Right renal pelvis (tissue), 4 donors: ENCODE results near the gene AUTS2. TPM values are rescaled to one million over a fixed set of nuclear protein-coding genes. Genes with fewer than 3 reads are reported as not detected.

ENCODE experiments used
- DNase-seq, 4 donors: peaks; one replicate each; pipeline ENCODE4 v3.0.0-alpha.2; 2013; ENCODE audit warnings: low read depth in 4 of 4, low spot score in 3 of 4, missing footprints in 1 of 4
- polyA plus RNA-seq, 4 donors: library from polyadenylated mRNA; unstranded; fragments of 120-200 nt; gene quantifications; one replicate each; pipeline ENCODE4 v1.2.1, GENCODE V29; 2013; ENCODE audit not compliant: insufficient read length in 4 of 4

AUTS2 gene
- polyA plus RNA-seq, 4 donors, result 67.5 to 85.6 (median 76.0) TPM

DNA sequence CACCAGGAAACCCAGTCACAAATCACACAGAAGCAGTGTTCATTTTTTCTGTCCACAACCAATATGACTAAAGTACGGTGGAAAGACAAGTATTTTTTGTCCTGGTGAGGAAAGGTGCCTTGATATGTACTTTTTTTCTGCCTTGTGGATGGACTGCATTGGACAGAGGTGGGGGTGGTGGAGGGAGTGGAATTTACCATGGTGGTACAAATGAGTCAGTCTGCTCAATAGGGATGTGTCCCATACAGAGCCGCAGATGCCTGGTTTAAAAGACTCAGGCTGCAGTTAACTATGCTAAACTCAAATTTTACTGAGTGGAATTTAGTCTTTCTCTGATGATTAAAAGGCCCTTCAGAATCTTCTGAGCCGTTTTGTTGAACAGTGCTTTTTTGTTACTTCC is 859.2 kb downstream of the AUTS2 start:
- no peak for DNase-seq

GRCh38 chr7:70457883-70458680 is 859.8 kb downstream of the AUTS2 start:
- no peak for DNase-seq

DNA sequence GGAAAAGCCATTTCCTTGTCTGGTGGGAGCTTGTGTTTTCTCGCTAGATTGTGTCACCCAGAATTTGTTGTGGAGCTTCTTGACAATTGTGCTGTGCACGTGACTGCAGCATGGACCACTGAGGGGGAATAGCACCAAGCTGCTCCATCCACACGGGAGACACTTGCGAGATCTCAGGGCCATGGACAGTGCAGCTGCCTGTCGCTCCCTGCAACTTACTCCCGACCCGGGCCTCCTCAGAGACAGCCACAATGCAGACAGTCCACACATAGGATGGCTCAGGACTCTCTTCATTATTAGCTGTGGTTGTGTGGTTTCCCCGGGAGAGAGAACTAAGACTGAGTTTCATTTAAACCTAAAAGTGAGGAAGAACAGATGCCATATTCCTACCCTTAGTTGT is 860.5 kb downstream of the AUTS2 start:
- no peak for DNase-seq

DNA sequence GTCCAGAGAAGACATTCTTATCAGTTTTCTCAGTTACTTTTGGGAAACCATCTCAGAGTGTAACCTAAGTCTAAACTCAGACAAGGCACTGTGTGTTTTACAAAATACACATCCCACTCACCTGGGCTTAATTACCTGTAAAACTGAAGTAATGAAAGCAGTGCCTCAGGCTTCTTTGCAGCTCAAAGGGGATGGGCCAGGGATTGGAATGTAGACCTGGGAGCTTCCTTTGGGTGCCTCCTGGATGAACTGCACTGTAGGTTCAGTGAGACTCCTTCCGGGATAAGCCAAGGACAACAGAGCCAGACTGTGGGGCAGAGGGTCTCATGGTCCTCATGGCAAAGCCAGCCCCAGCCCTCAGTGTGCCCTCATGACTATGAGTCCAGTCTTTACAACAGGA is 861.3 kb downstream of the AUTS2 start:
- no peak for DNase-seq

GRCh38 chr7:70460071-70460470 is 861.8 kb downstream of the AUTS2 start:
- DNase-seq, result no peak

DNA sequence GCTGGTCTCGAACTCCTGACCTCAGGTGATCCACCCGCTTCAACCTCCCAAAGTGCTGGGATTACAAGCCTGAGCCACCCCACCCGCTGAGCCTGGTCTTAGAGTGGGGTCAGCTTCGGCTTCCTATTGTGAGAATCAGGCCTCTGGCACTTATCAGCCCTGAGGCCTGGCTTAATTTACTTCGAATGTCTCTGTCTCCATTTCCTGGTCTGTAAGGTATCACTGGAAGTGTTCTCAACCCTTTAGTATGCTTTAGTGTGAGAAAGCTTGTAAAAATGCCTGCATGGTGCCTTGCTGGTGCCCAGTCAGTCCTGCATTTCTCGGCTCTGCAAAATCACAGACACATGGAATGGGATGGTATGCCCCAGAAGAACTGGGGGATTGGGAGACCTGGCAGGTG is 862.3 kb downstream of the AUTS2 start:
- DNase-seq, result no peak

DNA sequence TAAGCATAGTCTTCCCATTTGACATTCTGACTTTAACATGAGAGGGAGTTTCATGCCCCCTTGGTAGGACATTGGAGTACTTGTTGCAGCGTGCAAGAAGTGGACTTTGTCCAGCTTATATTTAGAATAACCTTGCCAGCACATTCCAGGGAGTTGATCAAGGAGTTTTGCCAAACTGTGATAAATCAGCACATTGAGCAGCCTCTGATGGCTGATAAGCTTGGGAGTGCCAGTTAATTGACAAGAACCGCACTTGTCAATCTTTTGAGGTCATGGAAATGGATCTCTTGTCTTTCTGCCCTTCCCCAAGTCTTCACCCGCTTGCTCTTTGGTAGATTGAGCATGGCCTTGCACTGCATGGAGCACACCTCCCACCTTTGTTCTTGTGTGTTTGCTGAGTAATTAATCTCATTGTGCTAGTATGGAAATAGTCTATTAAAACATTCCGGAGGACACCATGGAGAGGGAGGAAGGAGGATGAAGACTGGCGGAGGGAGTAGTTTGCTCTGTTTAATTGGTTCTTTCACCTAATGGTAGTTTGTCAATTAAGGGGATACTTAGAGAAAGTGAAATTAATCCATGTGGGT is 865.2 kb downstream of the AUTS2 start:
- DNase-seq, result no peak

DNA sequence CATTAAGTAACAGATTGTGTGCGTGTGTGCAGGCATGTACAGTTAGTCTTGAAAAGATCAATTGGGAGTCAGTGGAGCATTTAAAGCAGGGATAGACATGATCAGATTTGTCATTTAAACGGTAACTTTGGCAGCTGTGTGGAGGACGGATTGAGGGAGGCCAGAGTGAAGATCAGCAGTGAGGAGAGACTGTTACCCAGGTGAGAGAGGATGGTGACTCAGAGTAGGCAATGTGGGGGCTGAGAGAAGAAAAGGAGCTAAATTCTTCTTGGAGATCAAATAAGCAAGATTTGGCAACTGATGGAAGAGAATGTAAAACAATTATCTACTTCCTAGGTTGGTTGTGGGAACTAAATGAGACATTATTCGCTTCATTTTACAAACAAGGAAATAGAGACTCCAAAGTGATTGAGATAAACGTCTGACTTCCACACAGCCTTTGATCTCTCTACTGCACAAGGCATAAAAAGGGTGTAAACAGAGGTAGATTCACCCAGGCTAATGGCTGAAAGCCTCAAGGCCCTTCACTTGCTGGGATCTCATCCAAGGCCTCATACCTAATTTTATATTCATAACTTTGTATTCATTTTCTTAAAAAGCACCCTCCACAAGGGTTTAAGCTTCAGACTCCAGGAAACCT is 868.6 kb downstream of the AUTS2 start:
- DNase-seq, result no peak

- DNase-seq, result no peak
Measured at GRCh38 chr7:70470746-70471145, 872.5 kb downstream of the AUTS2 start.

GRCh38 chr7:70472601-70473237 is 874.4 kb downstream of the AUTS2 start:
- DNase-seq, result no peak

GRCh38 chr7:70474639-70475234 is 876.5 kb downstream of the AUTS2 start:
- DNase-seq, result no peak

DNA sequence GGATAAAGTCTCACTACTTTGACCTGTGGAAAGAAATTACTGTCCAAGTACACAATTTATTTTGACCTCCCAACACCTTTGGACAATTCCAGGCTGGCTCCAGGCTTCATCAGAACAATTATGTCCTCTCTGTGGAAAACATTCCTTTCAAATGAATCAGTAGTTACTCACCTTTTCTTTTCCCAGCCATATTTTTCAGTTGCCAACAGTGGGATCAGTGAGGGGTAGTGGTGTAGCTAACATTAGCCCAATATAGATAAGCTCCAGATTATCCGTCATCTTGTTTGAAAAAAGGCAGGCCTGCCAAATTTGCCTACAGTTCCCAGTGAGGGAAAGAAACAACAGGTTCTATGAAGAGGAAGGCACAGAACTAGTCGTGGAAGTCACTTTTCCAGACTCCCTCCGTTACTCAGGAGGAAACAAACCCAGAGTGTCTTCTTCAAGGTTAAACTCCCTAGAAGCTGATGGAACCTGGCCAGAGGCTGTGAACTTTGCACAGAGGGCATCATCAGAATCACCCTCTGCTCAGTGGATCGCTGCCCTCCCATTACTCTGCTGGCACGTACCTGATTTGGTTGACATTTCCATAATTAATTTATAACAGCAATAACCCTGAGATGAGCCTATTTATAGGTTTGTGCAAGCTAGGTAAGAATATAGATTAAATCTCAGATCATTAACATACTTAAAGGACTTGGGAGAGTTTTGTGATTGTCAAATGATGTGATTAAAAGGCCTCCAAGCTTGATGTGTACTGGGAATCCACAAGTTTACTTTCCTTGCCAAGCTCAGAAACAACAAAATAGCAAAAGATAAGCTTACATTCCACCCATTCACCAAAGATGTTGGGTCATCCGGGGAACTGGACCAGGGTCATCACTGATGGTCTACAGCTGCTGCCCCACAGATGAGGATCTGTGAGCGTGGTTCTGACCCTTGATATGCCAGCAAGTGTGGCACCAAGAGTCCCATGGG is 879.0 kb downstream of the AUTS2 start:
- DNase-seq, result no peak

DNA sequence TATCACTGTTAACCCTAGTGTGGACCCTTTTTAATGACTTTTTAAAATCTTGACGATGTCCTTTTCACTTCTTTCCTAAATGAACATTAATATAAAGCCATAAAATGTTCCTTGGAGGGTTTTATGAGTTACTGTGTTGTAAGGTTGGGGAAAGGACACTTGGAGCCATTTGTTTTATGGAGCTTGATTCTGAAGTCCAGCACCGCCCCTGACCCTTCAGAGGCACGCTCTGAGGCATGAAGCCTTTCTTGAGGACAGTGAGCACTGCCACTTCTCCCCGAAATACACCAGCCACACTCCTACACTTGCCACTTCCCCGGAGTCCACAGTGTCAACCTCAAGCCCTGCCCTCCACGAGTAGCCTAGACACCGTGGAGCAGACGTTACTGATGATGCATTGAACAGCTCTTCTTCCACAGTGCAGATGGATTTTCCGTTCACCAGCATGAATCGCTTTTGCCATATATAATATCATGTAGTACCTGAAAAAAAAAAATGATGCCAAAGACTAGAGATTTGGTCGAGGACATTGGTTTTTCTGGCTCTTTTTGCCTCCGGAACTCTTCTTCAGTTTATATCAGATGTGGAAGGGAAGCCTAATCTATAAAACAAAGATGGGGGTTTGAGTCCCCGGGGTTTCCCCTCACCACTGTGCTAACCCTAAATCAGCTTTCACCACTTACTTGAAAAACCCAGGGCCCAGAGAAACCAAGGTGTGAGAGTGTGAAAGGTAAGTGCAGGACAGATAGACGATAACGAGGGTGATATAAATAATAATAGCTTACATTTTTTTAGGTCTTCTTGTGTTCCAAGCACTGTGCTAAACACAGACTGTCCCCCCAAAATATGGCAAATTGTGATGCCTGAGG is 881.1 kb downstream of the AUTS2 start:
- no peak for DNase-seq

- DNase-seq, result no peak
Measured at GRCh38 chr7:70480927-70481569, 882.8 kb downstream of the AUTS2 start.

DNA sequence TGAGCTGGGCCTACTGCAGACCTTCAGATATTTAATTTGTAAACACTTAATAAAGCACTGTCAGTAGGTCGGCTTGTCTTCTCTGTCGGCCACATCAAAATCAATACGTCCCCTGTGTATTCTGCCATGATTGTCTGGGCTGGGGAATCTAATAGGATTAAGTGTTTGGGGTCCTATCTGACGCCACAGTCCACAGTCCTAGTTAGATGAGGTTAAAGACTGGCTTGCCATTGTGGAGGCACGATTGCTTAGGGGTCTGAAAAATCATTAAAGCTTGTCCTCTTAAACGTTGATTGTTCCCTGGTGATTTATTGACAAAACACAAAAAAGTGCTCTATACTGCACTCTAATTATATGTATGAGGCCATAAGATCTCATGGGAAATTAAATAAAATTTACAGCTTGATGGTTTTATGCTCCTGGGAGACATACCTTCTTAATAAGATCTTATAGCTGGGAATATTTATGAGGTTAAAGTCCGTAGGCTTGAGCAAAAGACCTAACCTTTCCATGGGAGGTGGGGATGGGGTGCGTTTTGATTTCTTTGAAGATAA is 883.4 kb downstream of the AUTS2 start:
- no peak for DNase-seq

DNA sequence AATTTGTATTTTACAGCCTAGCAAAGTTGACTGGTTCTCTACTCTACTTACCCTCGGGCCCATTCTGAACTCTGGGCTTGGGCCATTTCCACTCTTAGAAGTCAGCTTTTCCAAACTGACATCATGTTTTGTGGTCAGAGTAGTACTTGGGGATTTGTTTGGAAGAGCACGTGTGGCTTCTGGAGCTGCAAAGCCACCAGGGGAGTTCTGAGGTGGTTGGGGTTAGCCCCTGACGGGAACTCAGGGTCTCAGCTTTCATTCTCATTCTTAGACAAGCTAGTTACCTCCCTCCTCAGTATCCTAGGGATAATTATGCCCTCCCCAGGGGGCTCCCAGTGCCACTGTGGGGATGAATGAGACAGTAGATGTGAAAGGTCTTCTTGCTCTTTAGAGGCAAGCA is 886.0 kb downstream of the AUTS2 start:
- no peak for DNase-seq

DNA sequence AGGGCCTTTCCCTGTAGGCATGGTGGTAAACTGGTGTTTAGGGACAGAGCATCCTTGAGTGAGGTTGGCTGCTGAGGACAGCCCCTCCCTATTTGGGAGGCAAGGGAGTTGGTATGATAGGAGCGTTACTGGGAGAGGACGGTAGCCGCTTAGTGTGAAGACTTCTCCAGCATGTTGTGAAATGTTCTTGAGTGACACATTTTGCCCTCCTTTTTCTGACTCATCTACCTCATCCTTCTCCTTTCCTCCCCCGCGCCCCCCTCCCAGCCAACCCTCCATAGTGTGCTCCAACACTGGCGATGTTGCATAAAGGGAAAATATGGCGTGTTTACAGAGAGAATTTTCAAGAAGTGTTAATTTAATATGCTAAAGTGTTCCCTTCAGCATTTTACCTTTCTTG is 888.7 kb downstream of the AUTS2 start:
- DNase-seq, result no peak

GRCh38 chr7:70487428-70487827 is 889.2 kb downstream of the AUTS2 start:
- no peak for DNase-seq
